NCI-H2029 treated with DMSO at 0.1 percent for 48 hours (cell line): ENCODE measurements around the gene SLC13A4.
A peak's percentile ranks its signal among the peaks of the same experiment; 100 is the strongest.
"Not testable (repeated sequence)": the region's sequence is repeated elsewhere in the genome, so short reads cannot be mapped to it uniquely, and the experiment has no call there.

Experiments used
- DNase-seq: peaks from one replicate; lab custom pipeline; 2025; lab: John Stamatoyannopoulos, UW

SLC13A4 gene

GRCh38 chr7:135728136-135728669, at the start of gene SLC13A4:
TSS of gene SLC13A4 (minus strand) at chr7:135728186. CDS start at chr7:135727496, 690 bp downstream.
- no peak for DNase-seq

GRCh38 chr7:135775915-135776314, 47.9 kb upstream of the SLC13A4 start:
- DNase-seq, result not testable (repeated sequence)

GRCh38 chr7:135775230-135775629, 47.2 kb upstream of the SLC13A4 start:
- DNase-seq, result no peak

GRCh38 chr7:135774284-135774683, 46.3 kb upstream of the SLC13A4 start:
- DNase-seq, result peak; percentile 91

GRCh38 chr7:135773464-135773863, 45.5 kb upstream of the SLC13A4 start:
- DNase-seq, result peak; percentile 81

- DNase-seq, result no peak
These were observed 44.7 kb upstream of the SLC13A4 start for GRCh38 chr7:135772639-135773222.

- DNase-seq, result no peak
These were observed 44.1 kb upstream of the SLC13A4 start for GRCh38 chr7:135771961-135772638.

- no peak for DNase-seq
These were observed 43.1 kb upstream of the SLC13A4 start for GRCh38 chr7:135771051-135771450.

GRCh38 chr7:135770139-135770710, 42.2 kb upstream of the SLC13A4 start:
- DNase-seq, result no peak

GRCh38 chr7:135769005-135769802, 41.2 kb upstream of the SLC13A4 start:
- DNase-seq, result no peak

GRCh38 chr7:135768467-135768866, 40.5 kb upstream of the SLC13A4 start:
- DNase-seq, result no peak

- DNase-seq, result no peak
These were observed 40.1 kb upstream of the SLC13A4 start for GRCh38 chr7:135768064-135768463.

GRCh38 chr7:135763261-135763660, 35.3 kb upstream of the SLC13A4 start:
- no peak for DNase-seq

- no peak for DNase-seq
These were observed 33.9 kb upstream of the SLC13A4 start for GRCh38 chr7:135761751-135762488.

- DNase-seq, result no peak
These were observed 31.5 kb upstream of the SLC13A4 start for GRCh38 chr7:135759532-135759931.

- DNase-seq, result no peak
These were observed 30.5 kb upstream of the SLC13A4 start for GRCh38 chr7:135758531-135758932.

GRCh38 chr7:135757719-135758411, 29.9 kb upstream of the SLC13A4 start:
- DNase-seq, result no peak

- DNase-seq, result no peak
These were observed 28.2 kb upstream of the SLC13A4 start for GRCh38 chr7:135756191-135756590.

GRCh38 chr7:135755351-135755753, 27.4 kb upstream of the SLC13A4 start:
- peak; percentile 72 for DNase-seq

- no peak for DNase-seq
These were observed 25.8 kb upstream of the SLC13A4 start for GRCh38 chr7:135753616-135754413.
